ENCODE measurements around the gene ME3. TPM values are rescaled to one million over a fixed set of nuclear protein-coding genes. Genes with fewer than 3 reads are reported as not detected.

ME3 gene
- total RNA-seq, 4 donors from 2014 or later, result 30.8 to 54.6 (median 36.7) TPM

- H3K4me1 ChIP-seq, result peaks cover 0 to 22% (median 0%) of the 10 kb centered on the region in 4 donors
- H3K9me3 ChIP-seq, result no peaks in the 10 kb centered on the region
- no peaks in the 10 kb centered on the region for H3K27me3 ChIP-seq
- H3K36me3 ChIP-seq, result peaks cover 0 to 33% (median 0%) of the 10 kb centered on the region in 3 donors
- TF ChIP-seq, protein P1, sequence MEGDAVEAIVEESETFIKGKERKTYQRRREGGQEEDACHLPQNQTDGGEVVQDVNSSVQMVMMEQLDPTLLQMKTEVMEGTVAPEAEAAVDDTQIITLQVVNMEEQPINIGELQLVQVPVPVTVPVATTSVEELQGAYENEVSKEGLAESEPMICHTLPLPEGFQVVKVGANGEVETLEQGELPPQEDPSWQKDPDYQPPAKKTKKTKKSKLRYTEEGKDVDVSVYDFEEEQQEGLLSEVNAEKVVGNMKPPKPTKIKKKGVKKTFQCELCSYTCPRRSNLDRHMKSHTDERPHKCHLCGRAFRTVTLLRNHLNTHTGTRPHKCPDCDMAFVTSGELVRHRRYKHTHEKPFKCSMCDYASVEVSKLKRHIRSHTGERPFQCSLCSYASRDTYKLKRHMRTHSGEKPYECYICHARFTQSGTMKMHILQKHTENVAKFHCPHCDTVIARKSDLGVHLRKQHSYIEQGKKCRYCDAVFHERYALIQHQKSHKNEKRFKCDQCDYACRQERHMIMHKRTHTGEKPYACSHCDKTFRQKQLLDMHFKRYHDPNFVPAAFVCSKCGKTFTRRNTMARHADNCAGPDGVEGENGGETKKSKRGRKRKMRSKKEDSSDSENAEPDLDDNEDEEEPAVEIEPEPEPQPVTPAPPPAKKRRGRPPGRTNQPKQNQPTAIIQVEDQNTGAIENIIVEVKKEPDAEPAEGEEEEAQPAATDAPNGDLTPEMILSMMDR (IDR thresholded peaks at IDR 0.05), result no peak
- TF ChIP-seq EP300 (IDR thresholded peaks at IDR 0.05) (peak in 1 of 2 donors; percentile 55), POLR2A (IDR thresholded peaks at IDR 0.05) (no peak)
- H3K27ac ChIP-seq, result peak overlapping the region in 2 of 4 donors; percentile 63 to 69
- no peak overlapping the region for H3K4me3 ChIP-seq
- DNase-seq (ENCODE audit: low spot score in 2 of 2), result no peak
- WGBS, 2 donors, result 50 to 72% methylated on average over 1 of the region's 1 CpG
Observed at GRCh38 chr11:86558207-86558606, 114.2 kb downstream of the ME3 start.

DNA sequence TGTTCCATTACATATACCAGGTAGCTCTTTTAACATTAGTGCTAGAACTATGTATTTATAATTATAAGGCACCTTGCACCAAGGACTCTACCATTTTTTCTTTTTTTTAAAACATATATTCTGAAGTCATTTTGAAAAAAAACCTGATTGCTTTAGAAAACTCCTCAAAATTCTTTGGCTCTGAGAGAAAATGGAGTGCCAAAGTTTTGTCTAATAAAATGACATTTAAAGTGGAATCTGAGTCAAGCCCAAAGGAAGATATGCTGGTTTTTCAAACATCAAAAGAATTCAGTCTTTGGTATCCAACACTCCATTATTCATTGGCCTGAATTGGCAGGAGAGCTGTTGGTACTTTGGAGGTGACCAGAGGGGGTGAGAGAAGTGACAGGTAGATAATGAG lies 116.5 kb downstream of the ME3 start:
- DNase-seq (ENCODE audit: low spot score in 2 of 2), result no peak
- no peaks in the 10 kb centered on the region for H3K9me3 ChIP-seq
- H3K36me3 ChIP-seq, result peaks cover 0 to 38% (median 0%) of the 10 kb centered on the region in 3 donors
- H3K27me3 ChIP-seq, result no peaks in the 10 kb centered on the region
- TF ChIP-seq POLR2A (IDR thresholded peaks at IDR 0.05) (no peak), EP300 (IDR thresholded peaks at IDR 0.05) (no peak)
- TF ChIP-seq, protein P1 (IDR thresholded peaks at IDR 0.05), result no peak
- H3K4me1 ChIP-seq, result peaks cover 0 to 26% (median 1%) of the 10 kb centered on the region in 4 donors
- H3K27ac ChIP-seq, result no peak overlapping the region
- no peak overlapping the region for H3K4me3 ChIP-seq

- no peaks in the 10 kb centered on the region for H3K9me3 ChIP-seq
- no peak for DNase-seq (ENCODE audit: low spot score in 2 of 2)
- 82 to 85% methylated on average over 5 of the region's 5 CpGs for WGBS, 2 donors
- H3K27me3 ChIP-seq, result no peaks in the 10 kb centered on the region
- H3K27ac ChIP-seq, result no peak overlapping the region
- no peak overlapping the region for H3K4me3 ChIP-seq
- H3K4me1 ChIP-seq, result peaks cover 0 to 26% (median 1%) of the 10 kb centered on the region in 4 donors
- H3K36me3 ChIP-seq, result peaks cover 0 to 40% (median 0%) of the 10 kb centered on the region in 3 donors
- TF ChIP-seq POLR2A (IDR thresholded peaks at IDR 0.05) (no peak), EP300 (IDR thresholded peaks at IDR 0.05) (no peak)
- TF ChIP-seq, protein P1 (IDR thresholded peaks at IDR 0.05), result no peak
Observed at GRCh38 chr11:86555401-86555800, 117.0 kb downstream of the ME3 start.

DNA sequence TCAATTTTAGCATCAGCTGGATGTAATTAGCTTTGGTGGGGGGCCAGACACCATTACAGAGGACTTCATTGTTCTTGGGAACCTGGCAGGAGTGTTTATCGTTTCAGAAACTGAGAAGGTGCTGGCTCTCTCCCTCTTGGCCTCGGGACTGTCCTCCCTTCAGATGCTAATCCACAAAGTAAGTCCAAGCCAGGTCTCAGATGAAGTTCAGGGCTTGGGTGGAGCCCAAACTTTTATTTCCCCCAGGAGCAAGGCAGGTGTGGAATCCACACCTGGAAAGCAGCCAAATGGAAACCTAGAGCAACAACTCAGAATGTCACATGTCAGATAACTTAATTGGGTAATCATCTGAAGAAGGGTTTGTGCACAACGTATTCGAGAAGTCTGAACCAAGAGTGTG lies 119.2 kb downstream of the ME3 start:
- Histone ChIP-seq H3K36me3 (peaks cover 0 to 40% (median 0%) of the 10 kb centered on the region in 3 donors), H3K27ac (no peak overlapping the region)
- 75 to 82% methylated on average over 4 of the region's 4 CpGs for WGBS, 2 donors

GRCh38 chr11:86551288-86552092 lies 120.9 kb downstream of the ME3 start:
- Histone ChIP-seq H3K4me3 (no peak overlapping the region), H3K27ac (peak overlapping the region in 2 of 4 donors; percentile 42 to 55), H3K9me3 (no peaks in the 10 kb centered on the region), H3K4me1 (peaks cover 0 to 18% (median 1%) of the 10 kb centered on the region in 4 donors), H3K36me3 (peaks cover 0 to 32% (median 0%) of the 10 kb centered on the region in 3 donors), H3K27me3 (no peaks in the 10 kb centered on the region)
- TF ChIP-seq, protein P1 (IDR thresholded peaks at IDR 0.05), result no peak
- no peak for TF ChIP-seq POLR2A (IDR thresholded peaks at IDR 0.05)
- TF ChIP-seq EP300 (IDR thresholded peaks at IDR 0.05), result peak in 1 of 2 donors; percentile 27
- 75 to 80% methylated on average over 4 of the region's 4 CpGs for WGBS, 2 donors
- DNase-seq (ENCODE audit: low spot score in 2 of 2), result peak in 1 of 2 donors; percentile 18

More for the DNA sequence above, 119.2 kb downstream of the ME3 start:
- TF ChIP-seq POLR2A (IDR thresholded peaks at IDR 0.05), result no peak
- TF ChIP-seq, protein P1 (IDR thresholded peaks at IDR 0.05), result no peak
- H3K27me3 ChIP-seq, result no peaks in the 10 kb centered on the region
- peaks cover 0 to 15% (median 1%) of the 10 kb centered on the region in 4 donors for H3K4me1 ChIP-seq
- H3K9me3 ChIP-seq, result no peaks in the 10 kb centered on the region
- H3K4me3 ChIP-seq, result no peak overlapping the region
- DNase-seq (ENCODE audit: low spot score in 2 of 2), result no peak
